HG02642 (cell line): ENCODE measurements around the gene NSUN6.

Experiments used
- ATAC-seq: cut with Tn5 transposase; IDR thresholded peaks from one replicate; pipeline ENCODE4 v1.9.1; 2021; ENCODE audit warnings: mild to moderate bottlenecking; ENCODE audit not compliant: unreplicated experiment, poor library complexity

NSUN6 gene

DNA sequence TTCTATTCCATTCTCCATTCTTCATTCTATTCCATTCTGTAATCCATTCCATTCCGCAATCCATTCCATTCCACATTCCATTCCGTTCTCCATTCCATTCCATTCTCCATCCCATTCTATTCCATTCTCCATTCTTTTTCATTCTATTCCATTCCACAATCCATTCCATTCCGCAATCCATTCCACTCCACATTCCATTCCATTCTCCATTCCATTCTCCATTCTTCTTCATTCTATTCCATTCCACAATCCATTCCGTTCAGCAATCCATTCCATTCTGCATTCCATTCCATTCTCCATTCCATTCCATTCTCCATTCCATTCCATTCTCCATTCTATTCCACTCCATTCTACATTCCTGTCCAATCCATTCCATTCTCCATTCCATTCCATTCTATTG lies 85.2 kb downstream of the NSUN6 start:
- no peak for ATAC-seq

DNA sequence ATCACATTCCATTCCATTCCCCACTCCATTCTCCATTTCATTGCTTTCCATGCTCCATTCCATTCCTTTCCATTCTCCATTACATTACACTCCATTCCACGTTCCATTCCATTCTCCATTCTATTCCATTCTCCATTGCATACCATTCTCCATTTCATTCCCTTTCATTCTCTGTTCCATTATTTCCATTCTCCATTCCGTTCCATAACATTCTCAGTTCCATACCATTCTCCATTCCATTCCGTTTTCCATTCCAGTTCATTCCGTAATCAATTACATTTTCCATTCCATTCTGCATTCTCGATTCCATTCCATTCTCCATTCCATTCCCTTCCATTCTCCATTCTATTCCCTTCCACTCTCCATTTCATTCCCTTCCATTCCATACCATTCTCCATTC lies 86.4 kb downstream of the NSUN6 start:
- ATAC-seq: no peak

DNA sequence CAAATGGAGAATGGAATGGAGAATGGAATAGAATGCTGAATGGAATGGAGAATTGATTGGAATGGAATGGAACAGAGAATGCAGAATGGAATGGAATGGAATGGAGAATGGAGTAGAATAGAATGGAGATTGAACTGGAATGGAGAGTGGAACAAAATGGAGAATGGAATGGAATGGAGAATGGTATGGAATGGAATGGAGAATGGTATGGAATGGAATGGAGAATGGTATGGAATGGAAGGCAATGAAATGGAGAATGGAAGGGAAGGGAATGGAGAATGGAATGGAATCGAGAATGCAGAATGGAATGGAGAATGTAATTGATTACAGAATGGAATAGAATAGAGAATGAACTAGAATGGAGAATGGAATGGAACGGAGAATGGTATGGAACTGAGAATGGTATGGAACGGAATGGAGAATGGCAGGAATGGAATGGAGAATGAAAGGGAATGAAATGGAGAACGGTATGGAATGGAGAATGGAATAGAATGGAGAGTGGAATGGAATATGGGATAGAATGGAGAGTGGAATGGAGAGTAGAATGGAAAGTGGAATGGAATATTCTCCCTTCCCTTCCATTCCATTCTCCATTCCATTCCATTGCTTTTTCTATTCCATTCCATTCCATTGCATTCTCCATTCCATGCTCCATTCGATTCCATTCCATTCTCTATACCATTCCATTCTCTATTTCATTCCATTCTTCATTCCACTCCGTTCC lies 88.2 kb downstream of the NSUN6 start:
- ATAC-seq: no peak

DNA sequence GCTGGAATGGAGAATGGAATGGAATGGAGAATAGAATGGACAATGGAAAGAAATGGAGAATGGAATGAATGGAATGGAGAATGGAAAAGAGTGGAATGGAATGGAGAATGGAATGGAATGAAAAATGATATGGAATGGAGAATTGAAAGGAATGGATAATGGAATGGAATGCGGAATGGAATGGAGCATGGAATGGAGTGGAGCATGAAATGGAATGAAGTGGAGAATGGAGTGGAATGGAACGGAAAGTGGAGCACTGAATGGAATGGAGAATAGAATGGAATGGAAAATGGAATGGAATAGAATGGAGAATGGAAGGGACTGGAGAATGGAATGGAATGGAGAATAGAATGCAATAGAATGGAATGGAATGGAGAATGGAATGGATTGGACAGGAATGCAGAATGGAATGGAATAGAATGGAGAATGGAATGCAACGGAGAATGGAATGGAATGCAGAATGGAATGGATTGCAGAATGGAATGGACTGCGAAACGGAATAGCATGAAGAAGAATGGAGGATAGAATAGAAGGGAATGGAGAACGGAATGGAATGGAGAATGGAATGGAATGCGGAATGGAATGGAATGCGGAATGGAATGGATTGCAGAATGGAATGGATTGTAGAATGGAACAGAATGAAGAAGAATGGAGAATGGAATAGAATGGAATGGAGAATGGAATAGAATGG lies 89.4 kb downstream of the NSUN6 start:
- ATAC-seq: no peak

DNA sequence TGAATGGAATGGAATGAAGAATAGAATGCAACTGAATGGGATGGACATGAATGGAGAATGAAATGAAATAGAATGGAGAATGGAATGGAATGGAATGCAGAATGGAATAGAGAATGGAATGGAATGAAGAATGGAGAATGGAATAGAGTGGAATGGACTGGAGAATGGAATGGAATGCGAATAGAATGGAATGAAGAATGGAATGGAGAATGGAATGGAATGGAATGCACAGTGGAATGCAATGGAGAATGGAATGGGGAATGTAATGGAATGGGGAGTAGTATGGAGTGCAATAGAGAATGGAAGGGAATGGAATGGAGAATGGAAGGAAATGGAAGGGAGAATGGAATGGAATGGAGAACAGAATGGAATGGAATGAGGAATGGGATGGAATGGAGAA lies 93.4 kb downstream of the NSUN6 start:
- ATAC-seq: no peak

DNA sequence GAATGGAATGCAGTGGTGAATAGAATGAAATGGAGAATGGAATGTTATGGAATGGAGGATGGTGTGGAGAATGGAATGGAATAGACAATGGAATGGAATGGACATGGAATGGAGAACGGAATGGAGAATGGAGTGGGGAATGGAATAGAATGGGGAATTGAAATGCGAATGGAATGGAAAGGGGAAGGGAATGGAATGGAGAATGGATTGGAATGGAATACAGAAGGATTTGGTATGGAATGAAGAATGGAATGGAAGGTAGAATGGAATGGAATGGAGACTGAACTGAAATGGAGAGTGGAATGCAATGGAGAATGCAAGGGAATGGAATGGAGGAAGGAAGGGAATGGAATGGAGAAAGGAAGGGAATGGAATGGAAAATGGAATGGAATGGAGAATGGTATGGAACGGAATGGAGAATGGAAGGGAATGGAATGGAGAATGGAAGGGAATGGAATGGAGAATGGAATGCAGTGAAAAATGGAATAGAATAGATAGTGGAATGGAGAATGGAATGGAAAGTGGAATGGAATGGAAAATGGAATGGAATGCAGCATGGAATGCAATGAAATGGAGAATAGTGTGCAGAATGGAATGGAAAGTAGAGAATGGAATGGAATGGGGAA lies 94.8 kb downstream of the NSUN6 start:
- no peak for ATAC-seq

DNA sequence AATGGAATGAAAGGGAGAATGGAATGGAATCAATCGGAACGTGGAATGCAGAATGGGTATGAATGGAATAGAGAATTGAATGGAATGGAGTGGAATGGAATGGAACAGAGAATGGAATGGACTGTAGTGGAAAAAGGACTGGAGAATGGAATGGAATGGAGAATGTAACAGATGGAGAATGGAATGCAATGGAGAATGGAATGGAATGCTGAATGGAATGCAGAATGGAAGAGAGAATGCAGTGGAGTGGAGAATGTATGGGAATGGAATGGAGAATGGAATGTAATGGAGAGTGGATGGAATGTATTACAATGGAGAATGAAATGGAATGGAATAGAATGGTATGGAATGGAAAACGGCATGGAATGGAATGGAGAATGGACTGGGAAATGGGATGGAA lies 96.9 kb downstream of the NSUN6 start:
- ATAC-seq: no peak

DNA sequence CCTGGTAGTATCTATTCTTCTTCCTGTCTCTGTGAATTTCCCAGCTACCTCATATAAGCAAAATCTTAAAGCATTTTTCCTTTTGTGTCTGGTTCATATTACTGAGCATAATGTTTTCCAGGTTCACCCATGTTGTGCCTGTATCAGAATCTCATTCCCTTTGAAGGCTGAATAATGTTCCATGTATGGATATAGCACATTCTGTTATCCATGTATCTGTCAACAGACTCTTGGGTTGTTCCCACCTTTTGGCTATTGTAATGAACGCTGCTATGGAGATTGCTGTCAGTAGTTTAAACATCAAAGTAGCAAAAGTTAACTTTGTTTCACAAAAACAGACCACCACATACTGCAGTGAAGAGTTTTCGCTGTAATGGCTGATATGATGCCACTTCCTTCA lies 99.9 kb downstream of the NSUN6 start:
- no peak for ATAC-seq

DNA sequence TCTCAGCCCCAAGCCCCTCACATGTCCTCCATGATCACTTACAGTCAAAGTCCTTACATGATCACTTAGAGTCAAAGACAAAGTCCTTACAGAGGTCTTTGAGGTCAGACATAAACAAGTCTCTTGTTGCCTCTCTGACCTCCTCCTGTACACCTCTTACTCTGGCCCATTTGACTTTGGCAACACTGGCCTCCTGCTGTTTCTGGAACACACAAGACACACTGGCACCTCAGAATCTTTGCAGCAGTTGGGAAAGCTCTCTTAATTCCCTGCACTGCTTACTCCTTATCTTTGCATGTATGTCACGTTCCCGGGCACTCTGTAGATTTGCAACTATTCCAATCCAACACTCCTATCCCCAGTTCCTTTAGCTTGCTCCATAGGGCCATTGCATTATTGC lies 102.3 kb downstream of the NSUN6 start:
- no peak for ATAC-seq

DNA sequence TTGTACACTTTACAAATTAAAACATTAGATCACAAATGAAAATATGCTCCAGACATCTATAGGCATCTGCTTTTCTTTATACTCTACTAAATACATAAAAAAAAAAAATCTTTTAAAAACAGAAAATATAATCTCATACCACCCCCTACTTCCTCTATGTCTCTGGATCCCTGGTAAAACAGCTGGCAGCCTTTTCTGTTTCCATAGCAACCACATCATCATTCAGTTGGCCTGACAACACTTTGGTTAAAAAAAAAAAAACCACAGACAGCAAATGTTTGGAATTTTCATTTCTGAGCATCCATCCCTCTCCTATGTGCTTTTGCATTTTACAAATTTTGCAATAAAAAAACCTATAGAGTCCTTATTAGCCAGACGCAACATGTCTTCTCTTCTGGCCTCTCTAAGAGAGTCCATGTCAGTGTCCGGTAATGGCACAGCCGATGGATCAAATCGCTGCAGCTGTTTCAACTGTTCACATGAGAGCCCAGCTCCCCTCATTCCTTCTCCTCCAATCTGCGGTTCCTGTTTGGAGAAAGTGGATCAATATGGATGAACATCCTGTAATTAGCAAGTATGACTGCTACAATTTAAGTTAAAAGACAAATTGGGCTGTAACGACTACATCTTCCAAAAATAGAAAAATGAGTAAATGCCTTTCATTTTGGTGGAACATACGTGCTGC lies 105.6 kb downstream of the NSUN6 start:
- ATAC-seq: no peak

DNA sequence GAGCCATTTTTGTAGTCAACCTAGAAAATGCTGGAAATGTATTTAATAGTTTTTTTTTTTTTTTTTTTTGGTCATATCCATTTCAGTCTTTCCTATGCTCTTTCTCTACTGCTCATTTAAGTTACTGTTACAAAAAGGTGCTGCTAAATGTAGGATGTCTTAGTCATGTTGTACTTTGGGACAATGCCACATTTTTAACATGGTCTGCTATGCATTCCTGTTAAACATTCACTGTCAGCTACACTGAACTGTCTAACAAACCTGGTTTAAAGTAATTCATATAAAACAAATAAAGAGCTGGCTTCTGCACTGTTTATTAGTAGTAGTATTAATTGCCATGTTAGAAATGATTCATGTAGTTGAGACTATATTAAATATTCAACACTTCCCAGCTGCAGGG lies 108.6 kb downstream of the NSUN6 start:
- no peak for ATAC-seq

DNA sequence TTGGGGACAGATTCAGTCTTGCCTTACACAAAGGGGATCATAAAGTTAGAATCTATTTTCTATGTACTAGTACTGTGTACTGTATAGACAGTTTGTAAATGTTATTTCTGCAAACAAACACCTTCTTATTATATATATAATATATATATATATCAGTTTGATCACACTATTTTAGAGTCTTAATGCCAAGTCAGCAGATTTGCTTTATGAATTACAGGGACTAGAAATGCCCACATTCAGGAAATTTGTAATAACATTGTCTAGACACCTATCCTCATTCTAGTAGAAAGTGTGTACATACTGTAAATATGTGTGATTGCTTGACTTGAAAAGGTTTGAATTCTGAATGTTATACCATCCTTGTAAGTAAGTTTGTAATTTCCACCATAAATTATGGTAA lies 111.2 kb downstream of the NSUN6 start:
- ATAC-seq: no peak

DNA sequence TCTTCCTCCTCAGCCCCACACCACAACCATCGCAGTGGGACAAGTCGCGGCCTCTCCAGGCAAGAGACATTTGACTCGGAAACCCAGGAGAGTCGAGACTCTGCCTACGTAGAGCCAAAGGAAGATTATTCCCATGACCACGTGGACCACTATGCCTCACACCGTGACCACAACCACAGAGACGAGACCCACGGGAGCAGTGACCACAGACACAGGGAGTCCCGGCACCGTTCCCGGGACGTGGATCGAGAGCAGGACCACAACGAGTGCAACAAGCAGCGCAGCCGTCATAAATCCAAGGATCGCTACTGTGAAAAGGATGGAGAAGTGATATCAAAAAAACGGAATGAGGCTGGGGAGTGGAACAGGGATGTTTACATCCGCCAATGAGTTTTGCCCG lies 112.1 kb downstream of the NSUN6 start:
- ATAC-seq: no peak

DNA sequence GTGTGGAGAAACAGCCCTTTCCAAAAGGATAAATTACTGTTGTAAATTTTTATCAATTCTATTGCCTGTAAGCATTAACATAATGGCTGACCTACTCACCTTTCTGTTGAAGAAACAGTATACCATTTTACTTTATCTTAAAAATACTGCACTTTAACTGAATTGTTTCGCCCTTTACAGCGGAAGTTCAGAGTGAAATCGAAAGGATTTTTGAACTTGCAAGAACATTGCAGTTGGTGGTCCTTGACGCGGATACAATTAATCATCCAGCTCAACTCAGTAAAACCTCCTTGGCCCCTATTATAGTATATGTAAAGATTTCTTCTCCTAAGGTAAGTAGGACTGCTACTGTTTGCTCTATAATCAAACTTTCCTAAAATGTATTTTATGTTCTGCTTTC lies 117.5 kb downstream of the NSUN6 start:
- ATAC-seq: no peak

DNA sequence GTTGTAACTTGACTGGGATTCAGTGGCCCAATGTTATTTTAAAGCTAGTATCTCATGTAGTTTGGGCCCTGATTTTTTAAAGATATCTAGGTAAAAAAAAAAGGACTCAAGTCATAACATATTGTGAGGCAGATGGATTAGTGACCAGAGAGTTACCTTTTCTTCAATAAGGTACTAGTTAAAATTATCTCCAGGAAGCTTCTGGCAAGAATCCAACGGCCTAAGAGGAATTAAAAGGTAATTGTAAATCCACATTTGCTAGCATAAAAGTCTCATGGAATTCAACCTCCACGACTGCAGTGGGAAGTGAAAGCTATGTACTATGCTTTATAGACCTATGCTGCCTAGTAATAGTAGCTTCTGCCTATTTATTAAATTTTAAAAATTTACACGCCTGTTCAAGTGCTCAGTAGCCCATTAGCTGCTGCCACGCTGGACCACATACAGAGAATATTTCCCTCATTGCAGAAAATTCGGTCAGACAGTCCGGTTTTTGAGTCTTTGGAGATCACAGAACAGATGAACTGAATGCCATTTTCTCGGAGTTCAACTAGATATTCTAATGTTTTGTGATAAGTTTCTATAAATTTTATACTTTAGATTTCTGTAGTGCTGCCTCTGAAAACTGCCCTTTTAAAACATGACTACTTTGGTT lies 118.4 kb downstream of the NSUN6 start:
- ATAC-seq: no peak

DNA sequence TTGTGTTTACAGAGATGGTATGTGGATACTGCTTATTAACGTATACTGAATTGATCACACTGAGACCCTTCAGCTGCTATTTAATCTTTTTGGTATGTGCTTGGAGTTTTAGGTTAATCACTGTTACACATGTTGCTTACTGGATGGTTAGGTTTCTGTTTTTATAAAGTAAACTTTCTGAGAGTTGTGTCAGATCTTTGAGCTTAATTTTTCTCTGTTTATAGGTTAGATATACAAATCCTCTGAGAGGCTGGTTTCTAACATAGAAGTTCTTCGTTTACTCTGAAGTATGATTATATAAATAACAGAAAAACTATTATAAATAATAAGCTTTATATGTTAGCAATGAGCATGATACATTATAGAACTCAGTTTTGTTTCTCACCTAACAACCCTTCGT lies 123.1 kb downstream of the NSUN6 start:
- ATAC-seq: no peak

DNA sequence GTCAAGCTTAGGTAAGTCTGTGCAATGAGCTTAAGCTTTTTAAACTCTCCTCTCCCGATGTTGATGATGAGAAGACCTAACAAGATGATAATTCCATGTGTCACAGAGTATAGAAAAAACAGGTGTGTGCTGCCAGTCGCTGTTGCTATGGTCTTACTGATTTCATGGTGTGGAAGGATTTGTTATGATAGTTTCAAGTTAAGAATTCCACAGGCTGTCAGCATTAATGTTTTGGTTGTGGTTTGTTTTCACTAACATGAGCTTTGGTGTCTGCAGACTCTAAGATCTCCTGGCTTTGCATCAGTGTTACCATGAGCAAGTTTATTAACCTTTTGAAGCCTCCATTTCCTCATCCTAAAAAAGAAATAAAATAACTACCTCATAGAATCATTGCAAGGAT lies 123.7 kb downstream of the NSUN6 start:
- ATAC-seq: no peak

DNA sequence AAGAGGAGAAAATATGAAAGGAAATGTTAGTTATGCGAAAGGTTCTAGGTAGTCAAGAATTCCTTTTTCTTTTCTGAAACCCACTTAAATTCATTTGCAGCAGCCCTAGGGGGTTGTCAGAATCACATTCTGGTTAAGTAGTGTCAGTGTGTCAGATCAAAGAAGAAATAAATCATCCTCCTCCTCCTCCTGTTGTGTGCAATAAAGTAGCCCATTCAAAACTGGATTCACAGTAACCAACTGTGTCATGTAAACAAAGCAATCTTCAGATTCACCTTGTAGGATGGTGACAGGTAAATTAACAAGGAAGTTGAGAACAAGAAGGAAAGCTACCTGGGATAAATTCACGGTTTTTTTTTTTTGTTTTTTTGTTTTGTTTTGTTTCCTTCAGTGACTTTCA lies 127.5 kb downstream of the NSUN6 start:
- no peak for ATAC-seq

DNA sequence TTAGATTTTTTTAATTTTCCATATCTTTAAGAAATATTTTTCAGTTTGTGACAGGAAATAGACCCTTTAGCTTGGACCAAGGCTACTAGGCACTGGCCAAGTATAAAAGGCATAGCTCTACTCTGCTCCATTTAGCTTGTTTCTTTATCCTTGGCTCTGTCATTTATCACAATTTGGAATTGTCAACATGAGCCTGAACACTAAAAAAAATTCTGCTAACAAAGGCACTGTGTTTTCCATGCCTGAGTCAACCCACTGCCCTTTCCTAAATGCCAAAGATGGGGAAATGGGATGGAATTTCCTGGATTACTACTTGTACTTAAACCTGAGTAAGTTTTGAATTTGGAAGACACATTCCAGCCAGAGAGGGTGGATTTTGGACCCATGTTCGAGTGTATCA lies 128.4 kb downstream of the NSUN6 start:
- no peak for ATAC-seq

DNA sequence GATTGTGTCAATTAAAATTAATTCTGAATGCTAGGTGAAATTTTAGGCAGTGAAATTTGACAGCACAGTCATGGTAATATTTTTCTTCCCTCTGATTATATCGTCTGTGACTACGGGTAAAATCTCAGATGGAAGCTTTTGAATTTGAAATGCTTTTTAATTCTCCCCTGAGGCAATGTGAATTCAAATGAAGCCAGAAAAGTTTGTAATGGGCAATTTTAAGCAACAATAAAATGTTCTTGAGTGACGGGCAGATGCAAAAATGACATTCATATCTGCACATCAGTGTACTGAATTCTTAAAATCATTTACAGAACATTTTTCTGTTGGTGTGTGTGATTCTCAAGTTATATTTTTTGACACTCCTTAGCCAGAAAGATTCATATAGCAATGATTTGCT lies 134.5 kb downstream of the NSUN6 start:
- ATAC-seq: no peak

DNA sequence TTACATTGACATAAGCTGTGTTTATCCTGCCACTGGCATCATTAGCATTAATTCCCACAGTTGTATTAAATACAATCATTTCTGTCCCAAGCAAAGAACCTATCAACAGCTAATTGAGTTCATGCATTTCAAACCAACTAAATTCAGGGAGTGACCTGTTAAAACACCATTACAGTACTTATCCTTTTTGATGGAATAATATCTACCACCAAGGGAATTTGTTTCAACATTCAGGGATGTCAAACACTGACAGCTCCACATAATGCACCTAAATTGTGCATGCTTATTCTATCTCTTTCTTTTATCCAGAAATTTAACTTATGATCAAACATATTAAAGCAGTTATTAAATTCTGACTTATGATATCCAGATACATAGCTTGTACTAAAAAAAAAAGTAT lies 136.8 kb downstream of the NSUN6 start:
- ATAC-seq: no peak
